Thyroid gland (tissue), 4 donors: Measurements from ENCODE around the gene PRKD3.

ENCODE experiments used
- POLR2A ChIP-seq, 2 donors: fragments of 450-650 bp; IDR thresholded peaks; one replicate each; pipeline ENCODE4 v1.6.1; 2017; ENCODE audit warnings: antibody characterized with exemption in 2 of 2, mild to moderate bottlenecking in 2 of 2, moderate library complexity in 1 of 2
- TF ChIP-seq, protein P1 (sequence below), 6 experiments: fragments of 200-600 bp in 3 of 6; fragments of 450-650 bp in 3 of 6; sonication (generic) in 3 of 6; IDR thresholded peaks; one replicate each; pipeline ENCODE4 v1.5.1; 2016 to 2019; ENCODE audit warnings: antibody characterized with exemption in 6 of 6, mild to moderate bottlenecking in 2 of 6, inconsistent platforms in 1 of 6, moderate library complexity in 1 of 6

DNA sequence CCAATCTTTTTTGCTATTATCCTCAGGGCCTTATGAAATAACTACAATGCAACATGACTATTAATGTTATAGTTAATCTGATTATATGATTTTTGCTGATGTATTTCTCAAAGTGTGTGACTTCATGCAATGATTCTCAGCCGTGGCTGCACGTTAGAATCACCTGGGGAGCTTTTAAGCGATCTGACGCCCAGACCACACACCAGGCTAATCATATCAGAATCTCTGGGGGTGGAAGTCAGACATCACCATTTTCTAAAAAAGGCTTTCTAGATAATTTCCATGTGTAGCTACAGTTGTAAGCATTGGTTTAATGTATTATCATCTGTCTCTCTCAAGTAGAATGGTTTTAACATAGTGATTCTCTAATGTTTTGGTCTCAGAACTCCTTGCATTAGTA, 14.3 kb upstream of the PRKD3 start:
- TF ChIP-seq, protein P1, sequence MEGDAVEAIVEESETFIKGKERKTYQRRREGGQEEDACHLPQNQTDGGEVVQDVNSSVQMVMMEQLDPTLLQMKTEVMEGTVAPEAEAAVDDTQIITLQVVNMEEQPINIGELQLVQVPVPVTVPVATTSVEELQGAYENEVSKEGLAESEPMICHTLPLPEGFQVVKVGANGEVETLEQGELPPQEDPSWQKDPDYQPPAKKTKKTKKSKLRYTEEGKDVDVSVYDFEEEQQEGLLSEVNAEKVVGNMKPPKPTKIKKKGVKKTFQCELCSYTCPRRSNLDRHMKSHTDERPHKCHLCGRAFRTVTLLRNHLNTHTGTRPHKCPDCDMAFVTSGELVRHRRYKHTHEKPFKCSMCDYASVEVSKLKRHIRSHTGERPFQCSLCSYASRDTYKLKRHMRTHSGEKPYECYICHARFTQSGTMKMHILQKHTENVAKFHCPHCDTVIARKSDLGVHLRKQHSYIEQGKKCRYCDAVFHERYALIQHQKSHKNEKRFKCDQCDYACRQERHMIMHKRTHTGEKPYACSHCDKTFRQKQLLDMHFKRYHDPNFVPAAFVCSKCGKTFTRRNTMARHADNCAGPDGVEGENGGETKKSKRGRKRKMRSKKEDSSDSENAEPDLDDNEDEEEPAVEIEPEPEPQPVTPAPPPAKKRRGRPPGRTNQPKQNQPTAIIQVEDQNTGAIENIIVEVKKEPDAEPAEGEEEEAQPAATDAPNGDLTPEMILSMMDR (IDR thresholded peaks at IDR 0.05): no peak
- no peak for TF ChIP-seq POLR2A (IDR thresholded peaks at IDR 0.05)
